Heart left ventricle (tissue), 13 donors: ENCODE data around the gene IL36A.

Source experiments
- POLR2A ChIP-seq, 2 donors: fragments of 450-650 bp; IDR thresholded peaks; one replicate each; pipeline ENCODE4 v1.6.1; 2017; ENCODE audit warnings: antibody characterized with exemption in 2 of 2, mild to moderate bottlenecking in 2 of 2, moderate library complexity in 2 of 2
- TF ChIP-seq, protein P1 (sequence below), 12 donors: fragments of 200-600 bp; sonication (generic) in 4 of 12; IDR thresholded peaks; one replicate each; pipeline versions ENCODE4 v1.5.0 to v1.8.0; 2018 to 2022; ENCODE audit warnings: antibody characterized with exemption in 12 of 12, mild to moderate bottlenecking in 5 of 12
- donor health status: ischemic (EF 13 %, LVEDD 7.1; RV severe dilation, severe dysfunction).
- donor health status: DM: no; HTN: yes; CAD: no.
- donor health status: DM: no; HTN: no; CAD: no.
- donor health status: ischemic (EF 25% LVEDD 6.9; RV normal size, moderate dysfunction).
- donor health status: ischemic (EF 25% LVEDD 5.7; RV mildly dilated, moderate dysfunction).
- donor health status: ischemic (EF 35%, LVEDD 5.7; RV mildly dilated, moderate dysfunction).
- donor health status: nonischemic (EF 11% LVEDD 7.7; RV severe dilation, severe dysfunction).
- donor health status: DM: yes; HTN: yes; CAD: no.
- donor health status: PGD.
- donor health status: ischemic (EF 29% LVEDD 5.4; RV normal size, mild dysfunction).
- donor health status: nonischemic (EF 23%, LVEDD 6.1; RV moderate dilation, normal function).

DNA sequence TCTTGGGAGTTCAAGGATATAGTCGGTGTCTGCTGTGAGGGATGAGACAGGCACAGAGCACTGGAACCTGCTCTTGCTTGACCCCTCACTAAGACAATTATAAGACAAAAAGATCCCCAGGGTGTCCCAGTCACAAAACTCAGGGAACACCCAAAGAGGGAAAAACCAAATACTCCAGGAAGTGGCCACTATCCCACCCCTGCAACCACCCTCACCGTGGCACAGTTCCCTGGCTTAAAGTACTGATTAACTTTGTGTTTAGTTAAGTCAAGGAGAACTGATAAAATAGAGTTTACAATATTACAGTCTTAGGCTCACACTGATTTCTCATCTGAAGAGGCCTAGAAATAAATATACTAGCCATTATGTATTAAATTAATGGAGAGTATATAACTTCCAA is 33.9 kb downstream of the IL36A start:
- TF ChIP-seq, protein P1, sequence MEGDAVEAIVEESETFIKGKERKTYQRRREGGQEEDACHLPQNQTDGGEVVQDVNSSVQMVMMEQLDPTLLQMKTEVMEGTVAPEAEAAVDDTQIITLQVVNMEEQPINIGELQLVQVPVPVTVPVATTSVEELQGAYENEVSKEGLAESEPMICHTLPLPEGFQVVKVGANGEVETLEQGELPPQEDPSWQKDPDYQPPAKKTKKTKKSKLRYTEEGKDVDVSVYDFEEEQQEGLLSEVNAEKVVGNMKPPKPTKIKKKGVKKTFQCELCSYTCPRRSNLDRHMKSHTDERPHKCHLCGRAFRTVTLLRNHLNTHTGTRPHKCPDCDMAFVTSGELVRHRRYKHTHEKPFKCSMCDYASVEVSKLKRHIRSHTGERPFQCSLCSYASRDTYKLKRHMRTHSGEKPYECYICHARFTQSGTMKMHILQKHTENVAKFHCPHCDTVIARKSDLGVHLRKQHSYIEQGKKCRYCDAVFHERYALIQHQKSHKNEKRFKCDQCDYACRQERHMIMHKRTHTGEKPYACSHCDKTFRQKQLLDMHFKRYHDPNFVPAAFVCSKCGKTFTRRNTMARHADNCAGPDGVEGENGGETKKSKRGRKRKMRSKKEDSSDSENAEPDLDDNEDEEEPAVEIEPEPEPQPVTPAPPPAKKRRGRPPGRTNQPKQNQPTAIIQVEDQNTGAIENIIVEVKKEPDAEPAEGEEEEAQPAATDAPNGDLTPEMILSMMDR (IDR thresholded peaks at IDR 0.05): no peak
- no peak for TF ChIP-seq POLR2A (IDR thresholded peaks at IDR 0.05)
